ENCODE data around the gene PRPF38B. TPM values are rescaled to one million over a fixed set of nuclear protein-coding genes. Genes with fewer than 3 reads are reported as not detected.

Gene PRPF38B
- total and polyA plus RNA-seq, 12 donors, result 11.2 to 42.7 (median 13.9) TPM

GRCh38 chr1:108685529-108685928 is 6.6 kb upstream of the PRPF38B start:
- DNase-seq, result no peak
- Histone ChIP-seq H3K27me3 (no peaks in the 10 kb centered on the region), H3K4me1 (peaks cover 0 to 1% (median 0%) of the 10 kb centered on the region in 9 donors), H3K4me3 (no peak overlapping the region), H3K36me3 (no peaks in the 10 kb centered on the region), H3K9me3 (no peaks in the 10 kb centered on the region), H3K27ac (no peak overlapping the region)
- intact Hi-C loops (cut with DNase I), result no loop called here
- no peak for TF ChIP-seq CTCF (IDR thresholded peaks at IDR 0.05)
- ATAC-seq, result no peak
- WGBS, 2 donors, result 85 to 93% methylated on average over 1 of the region's 1 CpG

GRCh38 chr1:108686614-108687313 is 5.3 kb upstream of the PRPF38B start:
- Histone ChIP-seq H3K4me3 (no peak overlapping the region), H3K27ac (no peak overlapping the region), H3K27me3 (no peaks in the 10 kb centered on the region), H3K36me3 (no peaks in the 10 kb centered on the region), H3K9me3 (no peaks in the 10 kb centered on the region), H3K4me1 (peaks cover 0 to 11% (median 8%) of the 10 kb centered on the region in 9 donors)
- TF ChIP-seq CTCF (IDR thresholded peaks at IDR 0.05), result no peak
- WGBS, 2 donors, result 58 to 61% methylated on average over 2 of the region's 2 CpGs
- ATAC-seq (no peak), DNase-seq (no peak)
- intact Hi-C loops (cut with DNase I), result no loop called here

DNA sequence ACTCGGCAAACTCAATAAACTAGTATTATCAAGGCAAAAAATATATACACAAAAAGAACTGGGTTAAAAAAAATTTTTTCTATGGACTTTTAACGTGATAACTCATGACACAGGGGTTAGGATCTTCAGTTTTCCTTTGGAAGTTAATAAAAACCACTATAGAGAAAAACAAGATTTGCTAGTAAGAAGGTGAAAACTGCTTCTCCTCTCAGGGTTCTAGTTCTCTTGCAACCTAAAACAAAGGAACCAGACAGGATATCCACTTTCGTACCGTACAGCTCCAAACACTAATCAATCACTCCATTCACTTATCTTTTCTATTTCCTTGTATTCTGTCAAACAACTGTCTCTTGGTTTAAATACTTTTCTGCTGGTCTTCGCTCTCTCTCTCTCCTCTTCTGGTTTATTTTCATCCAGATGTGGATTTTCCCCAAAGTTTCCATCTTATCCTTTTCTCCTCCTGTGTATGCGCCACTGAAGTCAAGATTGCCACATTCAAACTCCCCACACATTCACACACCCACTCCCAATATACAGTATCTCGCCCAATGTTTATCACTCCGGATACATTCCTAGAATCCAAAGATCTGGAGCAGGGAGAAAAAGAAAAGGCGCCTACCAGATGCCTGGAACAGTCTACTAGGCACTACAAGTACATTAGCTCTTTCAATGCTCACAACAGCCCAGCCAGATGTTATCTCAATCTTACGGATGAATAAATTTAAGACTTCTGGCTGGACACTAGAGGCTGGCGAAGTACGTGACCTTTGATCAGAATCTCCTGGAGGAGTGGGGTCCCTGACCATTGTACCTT is 775 bp upstream of the PRPF38B start:
- H3K4me1 ChIP-seq, result peaks cover 0 to 43% (median 33%) of the 10 kb centered on the region in 9 donors
- ATAC-seq, result peak in 5 of 8 donors; percentile 0 to 9 (median 2)
- WGBS, 2 donors, result 23 to 24% methylated on average over 12 of the region's 12 CpGs
- TF ChIP-seq CTCF (IDR thresholded peaks at IDR 0.05), result no peak
- peak overlapping the region; percentile 60 to 87 (median 82) for H3K4me3 ChIP-seq
- H3K27me3 ChIP-seq, result no peaks in the 10 kb centered on the region
- H3K9me3 ChIP-seq, result no peaks in the 10 kb centered on the region
- intact Hi-C loops (cut with DNase I), result loop anchor here in 3 of 10 donors (5.0 to 10.0 kb wide), 4 partner anchors 47 to 123 kb away; partner anchors contain the start of gene STXBP3 (in 2 of the 3)
- H3K36me3 ChIP-seq, result peaks cover 0 to 15% (median 10%) of the 10 kb centered on the region in 9 donors
- no peak for DNase-seq
- H3K27ac ChIP-seq, result peak overlapping the region; percentile 91 to 99 (median 96)
